GM12878 (cell line): Measurements from ENCODE around the gene LYZ. TPM values are rescaled to one million over a fixed set of nuclear protein-coding genes. Genes with fewer than 3 reads are reported as not detected.

Experiments
- ATAC-seq: fragments of 200-7000 bp; cut with Tn5 transposase; 3 replicates; pipeline ENCODE4 v1.9.1; 2020; ENCODE audit warnings: mild to moderate bottlenecking, moderate library complexity
- BruUV-seq: library from RNA; stranded (reverse); fragments of 400-500 nt; replicated peaks from 2 replicates; lab custom pipeline; 2021; lab: Mats Ljungman, UMichigan
- CTCF ChIA-PET: fragments of 300-600 bp; sonication (Branson Sonifier 250); formaldehyde crosslinking; extraction: SDS; loops from one replicate; lab custom pipeline; 2021; ENCODE audit warnings: inconsistent platforms; lab: Yijun Ruan, JAX
- POLR2A ChIA-PET: fragments of 350-600 bp; formaldehyde crosslinking; extraction: SDS; loops from one replicate; lab custom pipeline; 2021; ENCODE audit warnings: inconsistent platforms; lab: Charles Lee
- RAD21 ChIA-PET: fragments of 300-600 bp; sonication (Branson Sonifier 250); formaldehyde crosslinking; loops from one replicate; lab custom pipeline; 2023; ENCODE audit warnings: antibody characterized with exemption; ENCODE audit not compliant: unreplicated experiment; lab: Charles Lee
- SMC1A ChIA-PET: fragments of 300-600 bp; sonication (Branson Sonifier 250); formaldehyde crosslinking; loops from one replicate; lab custom pipeline; 2023; ENCODE audit not compliant: unreplicated experiment, uncharacterized antibody; lab: Charles Lee
- DNase-seq: peaks from one replicate; pipeline ENCODE4 v3.0.0-alpha.2; 2011; ENCODE audit warnings: low read depth, low spot score
- FAIRE-seq: peaks from 3 replicates; lab custom pipeline; 2011; peaks lifted over from hg19 to GRCh38; lab: Jason Lieb, UNC
- H2AFZ ChIP-seq: 2 replicates; pipeline ENCODE4 v1.6.0; 2011; ENCODE audit warnings: low read depth, low read length, control low read depth; ENCODE audit not compliant: control insufficient read depth
- H3K27ac ChIP-seq: 2 replicates; pipeline ENCODE4 v1.5.1; 2011; ENCODE audit warnings: control low read depth; ENCODE audit not compliant: control insufficient read depth, insufficient read depth
- H3K27me3 ChIP-seq, 2 experiments: replicated peaks in 1 of 2; 2 replicates each; pipeline versions ENCODE4 v1.6.0 to v1.6.1; 2011; ENCODE audit warnings: low read length in 1 of 2; ENCODE audit not compliant: control insufficient read depth in 2 of 2, insufficient read depth in 2 of 2
- H3K36me3 ChIP-seq, 2 experiments: 2 replicates each; pipeline ENCODE4 v1.5.1; 2011; ENCODE audit warnings: low read length in 1 of 2; ENCODE audit not compliant: control insufficient read depth in 2 of 2, insufficient read depth in 2 of 2
- H3K4me1 ChIP-seq: 2 replicates; pipeline ENCODE4 v1.6.1; 2011; ENCODE audit warnings: mild to moderate bottlenecking, low read length, moderate library complexity, mixed read lengths; ENCODE audit not compliant: control insufficient read depth, insufficient read depth
- H3K4me2 ChIP-seq: 2 replicates; pipeline ENCODE4 v1.6.0; 2011; ENCODE audit warnings: control low read depth; ENCODE audit not compliant: control insufficient read depth, insufficient read depth
- H3K4me3 ChIP-seq: fragments of 200-600 bp; sonication (generic); 2 replicates; pipeline ENCODE4 v1.5.1; 2016
- H3K79me2 ChIP-seq: 2 replicates; pipeline ENCODE4 v1.6.0; 2011; ENCODE audit warnings: low read length; ENCODE audit not compliant: control insufficient read depth, insufficient read depth
- H3K9ac ChIP-seq: 2 replicates; pipeline ENCODE4 v1.8.0; 2011; ENCODE audit warnings: low read length, control low read depth, mixed read lengths; ENCODE audit not compliant: control insufficient read depth, insufficient read depth
- H3K9me3 ChIP-seq: replicated peaks from 3 replicates; pipeline ENCODE4 v1.5.1; 2011; ENCODE audit warnings: mild to moderate bottlenecking, low read length; ENCODE audit not compliant: control insufficient read depth, insufficient read depth
- H4K20me1 ChIP-seq: 2 replicates; pipeline ENCODE4 v1.6.0; 2011; ENCODE audit not compliant: control insufficient read depth, insufficient read depth
- CBFB ChIP-seq: IDR thresholded peaks from 2 replicates; pipeline ENCODE4 v1.6.1; 2016; ENCODE audit warnings: antibody characterized with exemption, low read depth
- CREB1 ChIP-seq: IDR thresholded peaks from 2 replicates; pipeline ENCODE4 v1.6.1; 2012; ENCODE audit warnings: low read depth, mild to moderate bottlenecking, inconsistent platforms
- EZH2 ChIP-seq: IDR thresholded peaks from 2 replicates; pipeline ENCODE4 v1.6.1; 2012; ENCODE audit warnings: low read depth, mild to moderate bottlenecking, control low read depth, inconsistent platforms, low read length, borderline replicate concordance; ENCODE audit not compliant: control insufficient read depth
- IRF4 ChIP-seq: IDR thresholded peaks from 2 replicates; pipeline ENCODE4 v1.6.1; 2011; ENCODE audit warnings: low read depth, low read length
- NFYA ChIP-seq: IDR thresholded peaks from 2 replicates; pipeline ENCODE4 v1.6.1; 2011; ENCODE audit warnings: low read depth, mild to moderate bottlenecking, low read length, improper control_type of control experiment, borderline replicate concordance
- NR2F1 ChIP-seq: fragments of 450-650 bp; conservative IDR thresholded peaks from 2 replicates; pipeline ENCODE4 v1.6.1; 2017; ENCODE audit warnings: mild to moderate bottlenecking
- RAD21 ChIP-seq: IDR thresholded peaks from 2 replicates; pipeline ENCODE4 v1.6.1; 2011; ENCODE audit warnings: mild to moderate bottlenecking, low read depth, low read length, moderate library complexity; ENCODE audit not compliant: insufficient read depth
- SMAD1 ChIP-seq: fragments of 450-650 bp; IDR thresholded peaks from 2 replicates; pipeline ENCODE4 v1.6.1; 2018; ENCODE audit warnings: mild to moderate bottlenecking, low read depth; ENCODE audit not compliant: partially characterized antibody
- STAT3 ChIP-seq: IDR thresholded peaks from 2 replicates; pipeline ENCODE4 v1.6.1; 2011; ENCODE audit warnings: low read depth, low read length, improper control_type of control experiment
- TCF12 ChIP-seq: IDR thresholded peaks from 2 replicates; pipeline ENCODE4 v1.6.1; 2011; ENCODE audit warnings: low read depth, mild to moderate bottlenecking, low read length
- TCF7 ChIP-seq: IDR thresholded peaks from 2 replicates; pipeline ENCODE4 v1.6.1; 2014; ENCODE audit warnings: antibody characterized with exemption, borderline replicate concordance
- ZBED1 ChIP-seq: IDR thresholded peaks from 2 replicates; pipeline ENCODE4 v1.6.1; 2016; ENCODE audit warnings: borderline replicate concordance
- ZNF274 ChIP-seq: IDR thresholded peaks from one replicate; pipeline ENCODE4 v1.8.0; 2011; ENCODE audit not compliant: insufficient read length, insufficient read depth
- WGBS: methylation state at CpG from one replicate; pipeline ENCODE4 v1.1.6; 2016; ENCODE audit warnings: low lambda C conversion rate; ENCODE audit not compliant: insufficient replicate concordance, insufficient coverage; ENCODE audit errors: missing lambda C conversion rate; 5-methylcytosine and 5-hydroxymethylcytosine counted together
- in situ Hi-C: fragments of 300-500 bp; cut with MboI; formaldehyde crosslinking; loops from 9 replicates; pipeline ENCODE4 v1.14.3; 2018; ENCODE audit warnings: mixed read lengths
- intact Hi-C: fragments of 100-400 bp; cut with micrococcal nuclease; formaldehyde crosslinking; loops from one replicate; pipeline ENCODE4 v1.14.2; 2022; ENCODE audit not compliant: unreplicated experiment
- polyA plus RNA-seq, 11 experiments: library from polyadenylated mRNA; depleted of rRNA in 4 of 11; unstranded in 6 of 11; stranded (reverse) in 5 of 11; fragments of >200 nt; fragmentation: Nextera tagmentation in 4 of 11; fragmentation: Illumina TruSeq in 1 of 11; extraction: Ambion mirVana in 4 of 11; extraction: Trizol in 1 of 11; gene quantifications; 1 replicate in 1 of 11; 2 replicates in 10 of 11; pipeline versions ENCODE4 v1.2.1 to v1.2.3, GENCODE V29; 2011 to 2016; ENCODE audit warnings: inconsistent platforms in 2 of 11, missing spikeins in 2 of 11, low read depth in 1 of 11
- total RNA-seq, 4 experiments: library from RNA; depleted of rRNA in 3 of 4; stranded (reverse); fragments of >200 nt in 3 of 4; fragmentation: Illumina TruSeq in 1 of 4; extraction: Trizol in 1 of 4; gene quantifications; 2 replicates each; pipeline versions ENCODE4 v1.2.1 to v1.2.3, GENCODE V29; 2013 to 2021
- TF ChIP-seq, protein P1 (sequence below): fragments of 150-350 bp; IDR thresholded peaks from 2 replicates; pipeline ENCODE4 v1.6.1; 2016; ENCODE audit warnings: low read depth, low read length
- TF ChIP-seq, protein P2 (sequence below): fragments of 450-650 bp; formaldehyde crosslinking; IDR thresholded peaks from 2 replicates; pipeline ENCODE4 v1.4.0; 2020; ENCODE audit warnings: mild to moderate bottlenecking, moderate library complexity

LYZ gene
- total and polyA plus RNA-seq, 10 of the 15 experiments (the other 5 are each of a cell fraction or from before 2014, with no cell fraction given) = 1.9 TPM; not detected in 9

DNA sequence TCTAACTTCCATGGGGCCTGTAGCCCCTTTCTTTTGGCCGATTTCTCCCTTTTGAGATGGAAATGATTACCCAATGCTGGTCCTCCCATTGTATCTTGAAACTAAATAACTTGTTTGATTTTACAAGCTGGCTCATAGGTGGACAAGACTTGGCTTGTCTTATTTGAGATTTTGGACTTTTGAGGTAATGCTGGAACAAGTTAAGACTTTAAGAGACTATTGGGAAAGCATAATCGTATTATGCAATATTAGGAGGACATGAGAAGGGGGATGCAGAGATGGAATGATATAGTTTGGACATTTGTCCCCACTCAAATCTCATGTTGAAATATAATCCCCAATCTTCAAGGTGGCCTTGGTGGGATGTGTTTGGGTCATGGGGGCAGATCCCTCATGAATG, 49.2 kb upstream of the LYZ start:
- no peak overlapping the region for H3K4me2 ChIP-seq
- ATAC-seq (no peak), DNase-seq (no peak), FAIRE-seq (no peak)
- no peaks in the 10 kb centered on the region for H3K4me1 ChIP-seq
- no peak overlapping the region for H3K9ac ChIP-seq
- ChIA-PET POLR2A (no interaction called here), CTCF (no interaction called here), RAD21 (no interaction called here), SMC1A (no interaction called here)
- H3K9me3 ChIP-seq = no peaks in the 10 kb centered on the region
- no peaks in the 10 kb centered on the region for H3K27me3 ChIP-seq
- H2AFZ ChIP-seq = no peak overlapping the region
- BruUV-seq = no TSS peak
- H3K4me3 ChIP-seq = no peak overlapping the region
- H3K79me2 ChIP-seq = no peaks in the 10 kb centered on the region
- H4K20me1 ChIP-seq = no peaks in the 10 kb centered on the region
- 6% methylated on average over 2 of the region's 2 CpGs for WGBS
- intact Hi-C loops (no loop called here), in situ Hi-C loops (no loop called here)
- H3K36me3 ChIP-seq = no peaks in the 10 kb centered on the region
- H3K27ac ChIP-seq = no peak overlapping the region
- TF ChIP-seq CREB1 (no peak), SMAD1 (no peak), NR2F1 (no peak), ZNF274 (no peak), IRF4 (no peak), ZBED1 (no peak), EZH2 (no peak), STAT3 (no peak), TCF12 (no peak), TCF7 (no peak), CBFB (no peak), RAD21 (no peak), NFYA (no peak)
- TF ChIP-seq, protein P1, sequence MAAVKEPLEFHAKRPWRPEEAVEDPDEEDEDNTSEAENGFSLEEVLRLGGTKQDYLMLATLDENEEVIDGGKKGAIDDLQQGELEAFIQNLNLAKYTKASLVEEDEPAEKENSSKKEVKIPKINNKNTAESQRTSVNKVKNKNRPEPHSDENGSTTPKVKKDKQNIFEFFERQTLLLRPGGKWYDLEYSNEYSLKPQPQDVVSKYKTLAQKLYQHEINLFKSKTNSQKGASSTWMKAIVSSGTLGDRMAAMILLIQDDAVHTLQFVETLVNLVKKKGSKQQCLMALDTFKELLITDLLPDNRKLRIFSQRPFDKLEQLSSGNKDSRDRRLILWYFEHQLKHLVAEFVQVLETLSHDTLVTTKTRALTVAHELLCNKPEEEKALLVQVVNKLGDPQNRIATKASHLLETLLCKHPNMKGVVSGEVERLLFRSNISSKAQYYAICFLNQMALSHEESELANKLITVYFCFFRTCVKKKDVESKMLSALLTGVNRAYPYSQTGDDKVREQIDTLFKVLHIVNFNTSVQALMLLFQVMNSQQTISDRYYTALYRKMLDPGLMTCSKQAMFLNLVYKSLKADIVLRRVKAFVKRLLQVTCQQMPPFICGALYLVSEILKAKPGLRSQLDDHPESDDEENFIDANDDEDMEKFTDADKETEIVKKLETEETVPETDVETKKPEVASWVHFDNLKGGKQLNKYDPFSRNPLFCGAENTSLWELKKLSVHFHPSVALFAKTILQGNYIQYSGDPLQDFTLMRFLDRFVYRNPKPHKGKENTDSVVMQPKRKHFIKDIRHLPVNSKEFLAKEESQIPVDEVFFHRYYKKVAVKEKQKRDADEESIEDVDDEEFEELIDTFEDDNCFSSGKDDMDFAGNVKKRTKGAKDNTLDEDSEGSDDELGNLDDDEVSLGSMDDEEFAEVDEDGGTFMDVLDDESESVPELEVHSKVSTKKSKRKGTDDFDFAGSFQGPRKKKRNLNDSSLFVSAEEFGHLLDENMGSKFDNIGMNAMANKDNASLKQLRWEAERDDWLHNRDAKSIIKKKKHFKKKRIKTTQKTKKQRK = no peak
- TF ChIP-seq, protein P2, sequence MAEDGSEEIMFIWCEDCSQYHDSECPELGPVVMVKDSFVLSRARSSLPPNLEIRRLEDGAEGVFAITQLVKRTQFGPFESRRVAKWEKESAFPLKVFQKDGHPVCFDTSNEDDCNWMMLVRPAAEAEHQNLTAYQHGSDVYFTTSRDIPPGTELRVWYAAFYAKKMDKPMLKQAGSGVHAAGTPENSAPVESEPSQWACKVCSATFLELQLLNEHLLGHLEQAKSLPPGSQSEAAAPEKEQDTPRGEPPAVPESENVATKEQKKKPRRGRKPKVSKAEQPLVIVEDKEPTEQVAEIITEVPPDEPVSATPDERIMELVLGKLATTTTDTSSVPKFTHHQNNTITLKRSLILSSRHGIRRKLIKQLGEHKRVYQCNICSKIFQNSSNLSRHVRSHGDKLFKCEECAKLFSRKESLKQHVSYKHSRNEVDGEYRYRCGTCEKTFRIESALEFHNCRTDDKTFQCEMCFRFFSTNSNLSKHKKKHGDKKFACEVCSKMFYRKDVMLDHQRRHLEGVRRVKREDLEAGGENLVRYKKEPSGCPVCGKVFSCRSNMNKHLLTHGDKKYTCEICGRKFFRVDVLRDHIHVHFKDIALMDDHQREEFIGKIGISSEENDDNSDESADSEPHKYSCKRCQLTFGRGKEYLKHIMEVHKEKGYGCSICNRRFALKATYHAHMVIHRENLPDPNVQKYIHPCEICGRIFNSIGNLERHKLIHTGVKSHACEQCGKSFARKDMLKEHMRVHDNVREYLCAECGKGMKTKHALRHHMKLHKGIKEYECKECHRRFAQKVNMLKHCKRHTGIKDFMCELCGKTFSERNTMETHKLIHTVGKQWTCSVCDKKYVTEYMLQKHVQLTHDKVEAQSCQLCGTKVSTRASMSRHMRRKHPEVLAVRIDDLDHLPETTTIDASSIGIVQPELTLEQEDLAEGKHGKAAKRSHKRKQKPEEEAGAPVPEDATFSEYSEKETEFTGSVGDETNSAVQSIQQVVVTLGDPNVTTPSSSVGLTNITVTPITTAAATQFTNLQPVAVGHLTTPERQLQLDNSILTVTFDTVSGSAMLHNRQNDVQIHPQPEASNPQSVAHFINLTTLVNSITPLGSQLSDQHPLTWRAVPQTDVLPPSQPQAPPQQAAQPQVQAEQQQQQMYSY = no peak
